GM23338 (cell line): Measurements from ENCODE around the gene GRIA3. TPM values are rescaled to one million over a fixed set of nuclear protein-coding genes. Genes with fewer than 3 reads are reported as not detected.
A peak's percentile ranks its signal among the peaks of the same experiment; 100 is the strongest.
"Not testable (repeated sequence)": the region's sequence is repeated elsewhere in the genome, so short reads cannot be mapped to it uniquely, and the experiment has no call there.

Experiments
- ATAC-seq: fragments of 200-7000 bp; cut with Tn5 transposase; 3 replicates; pipeline ENCODE4 v1.9.1; 2020
- DNase-seq: peaks from one replicate; pipeline ENCODE4 v3.0.0-alpha.2; 2015; ENCODE audit warnings: low spot score
- H2AFZ ChIP-seq: fragments of 200-600 bp; sonication (generic); 2 replicates; pipeline ENCODE4 v1.8.0; 2016; ENCODE audit warnings: antibody characterized with exemption, mild to moderate bottlenecking, moderate library complexity
- H3F3A ChIP-seq: fragments of 200-600 bp; sonication (generic); replicated peaks from 2 replicates; pipeline ENCODE4 v1.8.0; 2017; ENCODE audit warnings: antibody characterized with exemption, mixed run types, low read depth
- H3K27ac ChIP-seq: fragments of 200-600 bp; sonication (generic); 2 replicates; pipeline ENCODE4 v1.6.1; 2016; ENCODE audit warnings: low read depth
- H3K27me3 ChIP-seq: fragments of 200-600 bp; sonication (generic); 2 replicates; pipeline ENCODE4 v1.8.0; 2016; ENCODE audit warnings: mild to moderate bottlenecking, mixed run types, moderate library complexity; ENCODE audit not compliant: insufficient read depth
- H3K36me3 ChIP-seq: fragments of 200-600 bp; sonication (generic); 2 replicates; pipeline ENCODE4 v1.8.0; 2016; ENCODE audit warnings: mild to moderate bottlenecking; ENCODE audit not compliant: insufficient read depth
- H3K4me1 ChIP-seq: fragments of 200-600 bp; sonication (generic); 2 replicates; pipeline ENCODE4 v1.8.0; 2016; ENCODE audit warnings: mild to moderate bottlenecking, moderate library complexity; ENCODE audit not compliant: insufficient read depth
- H3K4me2 ChIP-seq: fragments of 200-600 bp; sonication (generic); 2 replicates; pipeline ENCODE4 v1.7.1; 2017; ENCODE audit warnings: mixed run types
- H3K4me3 ChIP-seq: fragments of 200-600 bp; sonication (generic); 2 replicates; pipeline ENCODE4 v1.6.1; 2016; ENCODE audit warnings: mixed run types
- H3K79me2 ChIP-seq: fragments of 200-600 bp; sonication (generic); replicated peaks from 2 replicates; pipeline ENCODE4 v1.8.0; 2017; ENCODE audit warnings: mild to moderate bottlenecking; ENCODE audit not compliant: insufficient read depth
- H3K9me2 ChIP-seq: fragments of 200-600 bp; sonication (generic); 2 replicates; pipeline ENCODE4 v1.8.0; 2017; ENCODE audit not compliant: insufficient read depth
- H4K20me1 ChIP-seq: fragments of 200-600 bp; sonication (generic); replicated peaks from 2 replicates; pipeline ENCODE4 v1.8.0; 2017; ENCODE audit warnings: mild to moderate bottlenecking; ENCODE audit not compliant: insufficient read depth
- H3K27ac Mint-ChIP-seq: 2 replicates; pipeline ENCODE4 v1.8.0; 2020; ENCODE audit warnings: inconsistent platforms, mild to moderate bottlenecking, moderate library complexity, mixed read lengths
- H3K27me3 Mint-ChIP-seq: 3 replicates; pipeline ENCODE4 v1.8.0; 2022; ENCODE audit warnings: low read depth, mild to moderate bottlenecking, moderate library complexity, mixed read lengths, inconsistent platforms; ENCODE audit not compliant: insufficient read depth, poor library complexity
- H3K36me3 Mint-ChIP-seq: 3 replicates; pipeline ENCODE4 v1.8.0; 2021; ENCODE audit warnings: low read depth, mild to moderate bottlenecking, inconsistent platforms, moderate library complexity, mixed read lengths
- H3K4me1 Mint-ChIP-seq: 3 replicates; pipeline ENCODE4 v1.8.0; 2020; ENCODE audit warnings: mild to moderate bottlenecking, inconsistent platforms, mixed read lengths
- H3K4me3 Mint-ChIP-seq: 3 replicates; pipeline ENCODE4 v1.8.0; 2021; ENCODE audit warnings: moderate library complexity, mild to moderate bottlenecking, inconsistent platforms, mixed read lengths
- H3K9me3 Mint-ChIP-seq: 3 replicates; pipeline ENCODE4 v1.8.0; 2020; ENCODE audit warnings: moderate library complexity, mild to moderate bottlenecking, inconsistent platforms, mixed read lengths
- CREB1 ChIP-seq: fragments of 250-450 bp; sonication (Bioruptor Pico); IDR thresholded peaks from 2 replicates; pipeline ENCODE4 v1.5.0; 2020; ENCODE audit warnings: low read depth, mild to moderate bottlenecking, moderate library complexity
- EZH2 ChIP-seq: fragments of 200-600 bp; sonication (generic); IDR thresholded peaks from one replicate; pipeline ENCODE4 v1.8.0; 2017; ENCODE audit warnings: antibody characterized with exemption, mild to moderate bottlenecking, low read depth; ENCODE audit not compliant: unreplicated experiment
- EZH2phosphoT487 ChIP-seq: fragments of 200-600 bp; sonication (generic); IDR thresholded peaks from one replicate; pipeline ENCODE4 v1.8.1; 2018; ENCODE audit warnings: antibody characterized with exemption; ENCODE audit not compliant: unreplicated experiment
- JUNB ChIP-seq: IDR thresholded peaks from one replicate; pipeline ENCODE4 v1.6.1; 2016; ENCODE audit warnings: antibody characterized with exemption; ENCODE audit not compliant: unreplicated experiment
- NANOG ChIP-seq: IDR thresholded peaks from 2 replicates; pipeline ENCODE4 v1.6.1; 2016; ENCODE audit warnings: antibody characterized with exemption, borderline replicate concordance
- POLR2AphosphoS5 ChIP-seq: IDR thresholded peaks from 2 replicates; pipeline ENCODE4 v1.6.1; 2016; ENCODE audit warnings: antibody characterized with exemption, low read depth
- STAT1 ChIP-seq: IDR thresholded peaks from one replicate; pipeline ENCODE4 v1.6.1; 2016; ENCODE audit warnings: antibody characterized with exemption; ENCODE audit not compliant: unreplicated experiment
- ZNF114 ChIP-seq: fragments of 250-450 bp; sonication (Bioruptor Pico); IDR thresholded peaks from 2 replicates; pipeline ENCODE4 v1.5.0; 2020; ENCODE audit warnings: mild to moderate bottlenecking, moderate library complexity
- ZNF331 ChIP-seq: fragments of 250-450 bp; sonication (Bioruptor Pico); IDR thresholded peaks from 2 replicates; pipeline ENCODE4 v1.5.0; 2020; ENCODE audit warnings: low read depth, mild to moderate bottlenecking, moderate library complexity
- polyA plus RNA-seq: library from polyadenylated mRNA; unstranded; fragments of >200 nt; fragmentation: Nextera tagmentation; extraction: Ambion mirVana; gene quantifications from 2 replicates; pipeline ENCODE4 v1.2.1, GENCODE V29; 2016
- total RNA-seq: library from RNA; depleted of rRNA; stranded (reverse); fragments of >200 nt; shearing (Covaris generic); gene quantifications from 2 replicates; pipeline ENCODE4 v1.2.3, GENCODE V29; 2014
- TF ChIP-seq, protein P1 (sequence below), 2 experiments: fragments of 200-600 bp in 1 of 2; sonication (generic) in 1 of 2; conservative IDR thresholded peaks; 2 replicates each; pipeline versions ENCODE4 v1.5.1 to v1.6.1; 2016 to 2017; ENCODE audit warnings: antibody characterized with exemption in 2 of 2, low read depth in 2 of 2, mild to moderate bottlenecking in 2 of 2, moderate library complexity in 1 of 2
- TF ChIP-seq, protein P2 (sequence below): fragments of 250-450 bp; sonication (Bioruptor Pico); IDR thresholded peaks from 2 replicates; pipeline ENCODE4 v1.5.0; 2020; ENCODE audit warnings: mild to moderate bottlenecking, moderate library complexity

The GRIA3 gene
- total and polyA plus RNA-seq, 2 experiments from 2014 or later, result 2.7 to 5.6 TPM

DNA sequence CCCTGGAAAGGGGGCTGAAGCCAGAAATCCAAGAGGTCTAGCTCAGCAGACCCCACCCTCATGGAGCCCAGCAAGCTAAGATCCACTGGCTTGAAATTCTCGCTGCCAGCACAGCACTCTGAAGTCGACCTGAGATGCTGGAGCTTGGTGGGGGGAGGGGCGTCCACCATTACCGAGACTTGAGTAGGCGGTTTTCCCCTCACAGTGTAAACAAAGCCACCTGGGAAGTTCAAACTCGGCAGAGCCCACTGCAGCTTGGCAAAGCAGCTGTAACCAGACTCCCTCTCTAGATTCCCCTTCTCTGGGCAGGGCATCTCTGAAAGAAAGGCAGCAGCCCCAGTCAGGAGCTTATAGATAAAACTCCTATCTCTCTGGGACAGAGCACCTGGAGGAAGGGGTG is 99.3 kb downstream of the GRIA3 start:
- not testable (repeated sequence) for H3K9me2 ChIP-seq, H3K27me3 Mint-ChIP-seq, H2AFZ ChIP-seq, H3K79me2 ChIP-seq, H3K4me2 ChIP-seq, H3K4me1 ChIP-seq, H3K27ac ChIP-seq, H3K36me3 Mint-ChIP-seq, H3K4me3 ChIP-seq, H3K27ac Mint-ChIP-seq, H3K4me3 Mint-ChIP-seq, H3K4me1 Mint-ChIP-seq, ATAC-seq, H4K20me1 ChIP-seq, H3K27me3 ChIP-seq, H3K36me3 ChIP-seq, H3F3A ChIP-seq, H3K9me3 Mint-ChIP-seq
- peak; percentile 21 for DNase-seq

DNA sequence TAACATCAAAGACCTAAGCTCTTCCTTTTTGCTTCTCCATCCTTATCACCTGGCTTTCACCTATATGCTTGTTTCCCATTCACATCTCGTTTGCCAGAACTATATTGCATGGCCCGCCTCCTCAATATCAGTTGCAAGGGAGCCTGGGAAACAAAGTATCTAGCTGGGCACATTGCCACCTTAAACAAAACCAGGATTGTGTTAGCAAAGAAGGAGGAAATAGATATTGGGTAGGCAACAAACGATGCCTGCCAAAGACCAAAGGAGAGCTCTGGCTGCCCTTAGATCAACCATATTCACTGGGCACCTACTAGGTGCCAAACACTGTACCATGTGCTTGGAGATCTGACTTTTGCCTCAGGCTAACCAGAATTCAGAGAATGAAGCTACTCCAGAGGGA is 107.5 kb downstream of the GRIA3 start:
- Mint-ChIP-seq H3K9me3 (no peaks in the 10 kb centered on the region), H3K4me1 (no peaks in the 10 kb centered on the region), H3K4me3 (no peak overlapping the region), H3K36me3 (no peaks in the 10 kb centered on the region), H3K27ac (no peak overlapping the region), H3K27me3 (no peaks in the 10 kb centered on the region)
- Histone ChIP-seq H3K4me2 (no peak overlapping the region), H4K20me1 (no peaks in the 10 kb centered on the region), H3K9me2 (no peaks in the 10 kb centered on the region), H3K4me1 (no peaks in the 10 kb centered on the region), H3K27me3 (no peaks in the 10 kb centered on the region), H3K4me3 (no peak overlapping the region), H3K27ac (no peak overlapping the region), H3F3A (no peaks in the 10 kb centered on the region), H3K79me2 (no peaks in the 10 kb centered on the region), H2AFZ (no peak overlapping the region), H3K36me3 (no peaks in the 10 kb centered on the region)
- ATAC-seq (no peak), DNase-seq (no peak)
- TF ChIP-seq STAT1, result no peak
- no peak for TF ChIP-seq JUNB
- no peak for TF ChIP-seq NANOG
- TF ChIP-seq EZH2phosphoT487, result no peak
- no peak for TF ChIP-seq POLR2AphosphoS5
- no peak for TF ChIP-seq ZNF114

DNA sequence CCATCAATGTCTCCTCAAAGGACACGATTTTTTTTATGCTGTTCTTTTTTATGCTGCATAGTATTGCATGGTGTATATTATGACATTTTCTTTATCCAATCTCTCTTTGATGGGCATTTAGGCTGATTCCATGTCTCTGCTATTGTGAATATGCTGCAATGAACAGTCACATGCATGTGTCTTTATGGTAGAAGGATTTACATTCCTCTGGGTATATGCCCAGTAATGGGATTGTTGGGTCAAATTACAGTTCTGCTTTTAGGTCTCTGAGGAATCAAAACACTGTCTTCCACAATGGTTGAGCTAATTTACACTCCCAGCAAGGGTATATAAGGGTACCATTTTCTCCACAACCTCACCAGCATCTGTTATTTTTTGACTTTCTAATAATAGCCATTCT is 113.9 kb downstream of the GRIA3 start:
- Histone ChIP-seq H3K4me3 (no peak overlapping the region), H4K20me1 (no peaks in the 10 kb centered on the region), H3K36me3 (no peaks in the 10 kb centered on the region), H3K9me2 (no peaks in the 10 kb centered on the region), H3K27ac (no peak overlapping the region), H3K27me3 (no peaks in the 10 kb centered on the region), H2AFZ (no peak overlapping the region), H3F3A (no peaks in the 10 kb centered on the region), H3K79me2 (no peaks in the 10 kb centered on the region), H3K4me2 (no peak overlapping the region), H3K4me1 (no peaks in the 10 kb centered on the region)
- no peak overlapping the region for H3K27ac Mint-ChIP-seq
- no peaks in the 10 kb centered on the region for H3K4me1 Mint-ChIP-seq
- no peaks in the 10 kb centered on the region for H3K36me3 Mint-ChIP-seq
- H3K9me3 Mint-ChIP-seq, result no peaks in the 10 kb centered on the region
- no peak for ATAC-seq
- no peaks in the 10 kb centered on the region for H3K27me3 Mint-ChIP-seq
- H3K4me3 Mint-ChIP-seq, result no peak overlapping the region
- no peak for DNase-seq
- TF ChIP-seq EZH2 (no peak), ZNF331 (CRISPR knock-in tag) (no peak), NANOG (no peak), JUNB (no peak), CREB1 (no peak), STAT1 (no peak), EZH2phosphoT487 (no peak), POLR2AphosphoS5 (no peak)
- TF ChIP-seq, protein P1, sequence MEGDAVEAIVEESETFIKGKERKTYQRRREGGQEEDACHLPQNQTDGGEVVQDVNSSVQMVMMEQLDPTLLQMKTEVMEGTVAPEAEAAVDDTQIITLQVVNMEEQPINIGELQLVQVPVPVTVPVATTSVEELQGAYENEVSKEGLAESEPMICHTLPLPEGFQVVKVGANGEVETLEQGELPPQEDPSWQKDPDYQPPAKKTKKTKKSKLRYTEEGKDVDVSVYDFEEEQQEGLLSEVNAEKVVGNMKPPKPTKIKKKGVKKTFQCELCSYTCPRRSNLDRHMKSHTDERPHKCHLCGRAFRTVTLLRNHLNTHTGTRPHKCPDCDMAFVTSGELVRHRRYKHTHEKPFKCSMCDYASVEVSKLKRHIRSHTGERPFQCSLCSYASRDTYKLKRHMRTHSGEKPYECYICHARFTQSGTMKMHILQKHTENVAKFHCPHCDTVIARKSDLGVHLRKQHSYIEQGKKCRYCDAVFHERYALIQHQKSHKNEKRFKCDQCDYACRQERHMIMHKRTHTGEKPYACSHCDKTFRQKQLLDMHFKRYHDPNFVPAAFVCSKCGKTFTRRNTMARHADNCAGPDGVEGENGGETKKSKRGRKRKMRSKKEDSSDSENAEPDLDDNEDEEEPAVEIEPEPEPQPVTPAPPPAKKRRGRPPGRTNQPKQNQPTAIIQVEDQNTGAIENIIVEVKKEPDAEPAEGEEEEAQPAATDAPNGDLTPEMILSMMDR (conservative IDR thresholded peaks at IDR 0.05; ENCODE audit: low read depth in 2 of 2), result no peak
- TF ChIP-seq, protein P2, sequence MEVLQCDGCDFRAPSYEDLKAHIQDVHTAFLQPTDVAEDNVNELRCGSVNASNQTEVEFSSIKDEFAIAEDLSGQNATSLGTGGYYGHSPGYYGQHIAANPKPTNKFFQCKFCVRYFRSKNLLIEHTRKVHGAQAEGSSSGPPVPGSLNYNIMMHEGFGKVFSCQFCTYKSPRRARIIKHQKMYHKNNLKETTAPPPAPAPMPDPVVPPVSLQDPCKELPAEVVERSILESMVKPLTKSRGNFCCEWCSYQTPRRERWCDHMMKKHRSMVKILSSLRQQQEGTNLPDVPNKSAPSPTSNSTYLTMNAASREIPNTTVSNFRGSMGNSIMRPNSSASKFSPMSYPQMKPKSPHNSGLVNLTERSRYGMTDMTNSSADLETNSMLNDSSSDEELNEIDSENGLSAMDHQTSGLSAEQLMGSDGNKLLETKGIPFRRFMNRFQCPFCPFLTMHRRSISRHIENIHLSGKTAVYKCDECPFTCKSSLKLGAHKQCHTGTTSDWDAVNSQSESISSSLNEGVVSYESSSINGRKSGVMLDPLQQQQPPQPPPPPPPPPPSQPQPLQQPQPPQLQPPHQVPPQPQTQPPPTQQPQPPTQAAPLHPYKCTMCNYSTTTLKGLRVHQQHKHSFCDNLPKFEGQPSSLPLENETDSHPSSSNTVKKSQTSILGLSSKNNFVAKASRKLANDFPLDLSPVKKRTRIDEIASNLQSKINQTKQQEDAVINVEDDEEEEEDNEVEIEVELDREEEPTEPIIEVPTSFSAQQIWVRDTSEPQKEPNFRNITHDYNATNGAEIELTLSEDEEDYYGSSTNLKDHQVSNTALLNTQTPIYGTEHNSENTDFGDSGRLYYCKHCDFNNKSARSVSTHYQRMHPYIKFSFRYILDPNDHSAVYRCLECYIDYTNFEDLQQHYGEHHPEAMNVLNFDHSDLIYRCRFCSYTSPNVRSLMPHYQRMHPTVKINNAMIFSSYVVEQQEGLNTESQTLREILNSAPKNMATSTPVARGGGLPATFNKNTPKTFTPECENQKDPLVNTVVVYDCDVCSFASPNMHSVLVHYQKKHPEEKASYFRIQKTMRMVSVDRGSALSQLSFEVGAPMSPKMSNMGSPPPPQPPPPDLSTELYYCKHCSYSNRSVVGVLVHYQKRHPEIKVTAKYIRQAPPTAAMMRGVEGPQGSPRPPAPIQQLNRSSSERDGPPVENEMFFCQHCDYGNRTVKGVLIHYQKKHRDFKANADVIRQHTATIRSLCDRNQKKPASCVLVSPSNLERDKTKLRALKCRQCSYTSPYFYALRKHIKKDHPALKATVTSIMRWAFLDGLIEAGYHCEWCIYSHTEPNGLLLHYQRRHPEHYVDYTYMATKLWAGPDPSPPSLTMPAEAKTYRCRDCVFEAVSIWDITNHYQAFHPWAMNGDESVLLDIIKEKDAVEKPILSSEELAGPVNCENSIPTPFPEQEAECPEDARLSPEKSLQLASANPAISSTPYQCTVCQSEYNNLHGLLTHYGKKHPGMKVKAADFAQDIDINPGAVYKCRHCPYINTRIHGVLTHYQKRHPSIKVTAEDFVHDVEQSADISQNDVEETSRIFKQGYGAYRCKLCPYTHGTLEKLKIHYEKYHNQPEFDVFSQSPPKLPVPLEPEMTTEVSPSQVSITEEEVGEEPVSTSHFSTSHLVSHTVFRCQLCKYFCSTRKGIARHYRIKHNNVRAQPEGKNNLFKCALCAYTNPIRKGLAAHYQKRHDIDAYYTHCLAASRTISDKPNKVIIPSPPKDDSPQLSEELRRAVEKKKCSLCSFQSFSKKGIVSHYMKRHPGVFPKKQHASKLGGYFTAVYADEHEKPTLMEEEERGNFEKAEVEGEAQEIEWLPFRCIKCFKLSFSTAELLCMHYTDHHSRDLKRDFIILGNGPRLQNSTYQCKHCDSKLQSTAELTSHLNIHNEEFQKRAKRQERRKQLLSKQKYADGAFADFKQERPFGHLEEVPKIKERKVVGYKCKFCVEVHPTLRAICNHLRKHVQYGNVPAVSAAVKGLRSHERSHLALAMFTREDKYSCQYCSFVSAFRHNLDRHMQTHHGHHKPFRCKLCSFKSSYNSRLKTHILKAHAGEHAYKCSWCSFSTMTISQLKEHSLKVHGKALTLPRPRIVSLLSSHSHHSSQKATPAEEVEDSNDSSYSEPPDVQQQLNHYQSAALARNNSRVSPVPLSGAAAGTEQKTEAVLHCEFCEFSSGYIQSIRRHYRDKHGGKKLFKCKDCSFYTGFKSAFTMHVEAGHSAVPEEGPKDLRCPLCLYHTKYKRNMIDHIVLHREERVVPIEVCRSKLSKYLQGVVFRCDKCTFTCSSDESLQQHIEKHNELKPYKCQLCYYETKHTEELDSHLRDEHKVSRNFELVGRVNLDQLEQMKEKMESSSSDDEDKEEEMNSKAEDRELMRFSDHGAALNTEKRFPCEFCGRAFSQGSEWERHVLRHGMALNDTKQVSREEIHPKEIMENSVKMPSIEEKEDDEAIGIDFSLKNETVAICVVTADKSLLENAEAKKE (CRISPR knock-in tag), result no peak
